ENCODE results near the gene GPR37.

- TF ChIP-seq, protein P1, sequence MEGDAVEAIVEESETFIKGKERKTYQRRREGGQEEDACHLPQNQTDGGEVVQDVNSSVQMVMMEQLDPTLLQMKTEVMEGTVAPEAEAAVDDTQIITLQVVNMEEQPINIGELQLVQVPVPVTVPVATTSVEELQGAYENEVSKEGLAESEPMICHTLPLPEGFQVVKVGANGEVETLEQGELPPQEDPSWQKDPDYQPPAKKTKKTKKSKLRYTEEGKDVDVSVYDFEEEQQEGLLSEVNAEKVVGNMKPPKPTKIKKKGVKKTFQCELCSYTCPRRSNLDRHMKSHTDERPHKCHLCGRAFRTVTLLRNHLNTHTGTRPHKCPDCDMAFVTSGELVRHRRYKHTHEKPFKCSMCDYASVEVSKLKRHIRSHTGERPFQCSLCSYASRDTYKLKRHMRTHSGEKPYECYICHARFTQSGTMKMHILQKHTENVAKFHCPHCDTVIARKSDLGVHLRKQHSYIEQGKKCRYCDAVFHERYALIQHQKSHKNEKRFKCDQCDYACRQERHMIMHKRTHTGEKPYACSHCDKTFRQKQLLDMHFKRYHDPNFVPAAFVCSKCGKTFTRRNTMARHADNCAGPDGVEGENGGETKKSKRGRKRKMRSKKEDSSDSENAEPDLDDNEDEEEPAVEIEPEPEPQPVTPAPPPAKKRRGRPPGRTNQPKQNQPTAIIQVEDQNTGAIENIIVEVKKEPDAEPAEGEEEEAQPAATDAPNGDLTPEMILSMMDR (IDR thresholded peaks at IDR 0.05; ENCODE audit: extremely low read depth in 1 of 2, insufficient read depth in 1 of 2, low read depth in 1 of 2, low read length in 2 of 2): no peak
- no peak for TF ChIP-seq MAX (IDR thresholded peaks at IDR 0.05; ENCODE audit: insufficient read depth, insufficient read length)
These were observed 45.7 kb upstream of the GPR37 start for GRCh38 chr7:124811341-124811740.

Data from endothelial cell of umbilical vein (primary cell).